ENCODE data around the gene DNAH10.

DNA sequence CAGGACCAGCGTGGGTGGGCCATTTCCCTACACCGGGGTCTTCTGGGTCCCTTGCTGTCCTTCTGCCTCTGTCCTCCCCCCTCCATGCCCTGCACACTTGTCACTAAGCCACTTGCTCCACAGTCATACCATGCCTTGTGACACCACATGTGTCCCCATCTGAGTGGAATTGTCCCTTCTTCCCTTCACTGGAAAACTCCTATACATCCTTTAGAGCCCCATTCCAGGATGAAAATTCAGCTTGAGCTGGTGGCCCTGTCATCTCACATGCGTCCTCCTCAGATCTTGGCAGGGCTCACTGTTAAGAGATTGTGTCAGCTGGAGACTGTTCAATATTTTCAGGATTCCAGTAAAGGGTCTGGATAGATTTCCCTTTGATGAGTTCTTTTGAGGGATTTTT lies 87.4 kb downstream of the DNAH10 start:
- TF ChIP-seq, protein P1, sequence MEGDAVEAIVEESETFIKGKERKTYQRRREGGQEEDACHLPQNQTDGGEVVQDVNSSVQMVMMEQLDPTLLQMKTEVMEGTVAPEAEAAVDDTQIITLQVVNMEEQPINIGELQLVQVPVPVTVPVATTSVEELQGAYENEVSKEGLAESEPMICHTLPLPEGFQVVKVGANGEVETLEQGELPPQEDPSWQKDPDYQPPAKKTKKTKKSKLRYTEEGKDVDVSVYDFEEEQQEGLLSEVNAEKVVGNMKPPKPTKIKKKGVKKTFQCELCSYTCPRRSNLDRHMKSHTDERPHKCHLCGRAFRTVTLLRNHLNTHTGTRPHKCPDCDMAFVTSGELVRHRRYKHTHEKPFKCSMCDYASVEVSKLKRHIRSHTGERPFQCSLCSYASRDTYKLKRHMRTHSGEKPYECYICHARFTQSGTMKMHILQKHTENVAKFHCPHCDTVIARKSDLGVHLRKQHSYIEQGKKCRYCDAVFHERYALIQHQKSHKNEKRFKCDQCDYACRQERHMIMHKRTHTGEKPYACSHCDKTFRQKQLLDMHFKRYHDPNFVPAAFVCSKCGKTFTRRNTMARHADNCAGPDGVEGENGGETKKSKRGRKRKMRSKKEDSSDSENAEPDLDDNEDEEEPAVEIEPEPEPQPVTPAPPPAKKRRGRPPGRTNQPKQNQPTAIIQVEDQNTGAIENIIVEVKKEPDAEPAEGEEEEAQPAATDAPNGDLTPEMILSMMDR (IDR thresholded peaks at IDR 0.05), result no peak
- no peak for TF ChIP-seq POLR2A (IDR thresholded peaks at IDR 0.05)
